ENCODE measurements around the gene TAF6.

- TF ChIP-seq POLR2A (IDR thresholded peaks at IDR 0.05) (no peak), CTCF (IDR thresholded peaks at IDR 0.05) (no peak), EP300 (IDR thresholded peaks at IDR 0.05; ENCODE audit: low read depth) (no peak), POLR2AphosphoS5 (IDR thresholded peaks at IDR 0.05) (no peak)
These were observed 11.3 kb downstream of the TAF6 start for GRCh38 chr7:100107890-100108289.

Data from transverse colon (tissue), 4 donors.